MCF 10A (cell line): ENCODE measurements around the gene LIPE. TPM values are rescaled to one million over a fixed set of nuclear protein-coding genes. Genes with fewer than 3 reads are reported as not detected.

Experiments
- BruUV-seq: library from RNA; stranded (reverse); fragments of 400-500 nt; replicated peaks from 2 replicates; lab custom pipeline; 2021; lab: Mats Ljungman, UMichigan
- CTCF ChIA-PET: fragments of 300-600 bp; sonication (Branson Sonifier 250); formaldehyde crosslinking; extraction: SDS; loops from one replicate; lab custom pipeline; 2021; ENCODE audit warnings: antibody characterized with exemption, inconsistent platforms; lab: Yijun Ruan, JAX
- POLR2A ChIA-PET: fragments of 300-600, 350-650 bp; sonication (Branson Sonifier 250); formaldehyde crosslinking; extraction: SDS; loops from one replicate; lab custom pipeline; 2020; ENCODE audit warnings: antibody characterized with exemption, inconsistent platforms; lab: Yijun Ruan, JAX
- DNase-seq: peaks from one replicate; pipeline ENCODE4 v3.0.0-alpha.2; 2018; ENCODE audit not compliant: unreplicated experiment
- H3K27ac Mint-ChIP-seq: one replicate; pipeline ENCODE4 v1.8.0; 2022; ENCODE audit warnings: mild to moderate bottlenecking, low read depth, mixed read lengths; ENCODE audit not compliant: unreplicated experiment
- H3K27me3 Mint-ChIP-seq: one replicate; pipeline ENCODE4 v1.8.0; 2022; ENCODE audit warnings: mixed read lengths; ENCODE audit not compliant: insufficient read depth, unreplicated experiment
- H3K36me3 Mint-ChIP-seq: one replicate; pipeline ENCODE4 v1.8.0; 2022; ENCODE audit warnings: mild to moderate bottlenecking, moderate library complexity, mixed read lengths; ENCODE audit not compliant: insufficient read depth, unreplicated experiment
- H3K4me1 Mint-ChIP-seq: one replicate; pipeline ENCODE4 v1.8.0; 2022; ENCODE audit warnings: mixed read lengths; ENCODE audit not compliant: insufficient read depth, unreplicated experiment
- H3K4me3 Mint-ChIP-seq: one replicate; pipeline ENCODE4 v1.8.0; 2022; ENCODE audit warnings: mild to moderate bottlenecking, moderate library complexity, mixed read lengths; ENCODE audit not compliant: unreplicated experiment
- H3K9me3 Mint-ChIP-seq: one replicate; pipeline ENCODE4 v1.8.0; 2022; ENCODE audit warnings: mixed read lengths; ENCODE audit not compliant: unreplicated experiment
- CTCF ChIP-seq: fragments of 200-600 bp; IDR thresholded peaks from one replicate; pipeline ENCODE4 v1.8.0; 2022; ENCODE audit warnings: antibody characterized with exemption, mild to moderate bottlenecking; ENCODE audit not compliant: unreplicated experiment
- intact Hi-C: fragments of 100-400 bp; cut with micrococcal nuclease; formaldehyde crosslinking; loops from 2 replicates; pipeline ENCODE4 v1.14.1; 2022
- total RNA-seq: library from RNA; stranded (reverse); gene quantifications from 2 replicates; pipeline ENCODE4 v1.2.3, GENCODE V29; 2022

The LIPE gene
- total RNA-seq, 1 experiment from 2014 or later: 11.7 TPM

GRCh38 chr19:42388851-42389489 lies 38.2 kb downstream of the LIPE start:
- no peaks in the 10 kb centered on the region for H3K36me3 Mint-ChIP-seq
- DNase-seq: no peak
- H3K4me1 Mint-ChIP-seq: peaks cover 11% of the 10 kb centered on the region
- no peak overlapping the region for H3K27ac Mint-ChIP-seq
- no TSS peak for BruUV-seq
- no peak overlapping the region for H3K4me3 Mint-ChIP-seq
- POLR2A ChIA-PET: no interaction called here
- H3K9me3 Mint-ChIP-seq: no peaks in the 10 kb centered on the region
- TF ChIP-seq CTCF: no peak
- H3K27me3 Mint-ChIP-seq: peaks cover 34% of the 10 kb centered on the region
- intact Hi-C loops: no loop called here
- CTCF ChIA-PET: interaction anchor here (0.6 to 1.3 kb wide), 3 partner anchors 45 to 477 kb away, joined by 3 to 4 read pairs (median 3); no protein-coding TSS in a partner anchor

GRCh38 chr19:42386974-42387707 lies 40.0 kb downstream of the LIPE start:
- BruUV-seq: no TSS peak

GRCh38 chr19:42380155-42380554 lies 47.0 kb downstream of the LIPE start:
- CTCF ChIA-PET: interaction anchor here (0.7 to 3.3 kb wide), 2 partner anchors 20 to 269 kb away, joined by 4 to 13 read pairs; no protein-coding TSS in a partner anchor

More at GRCh38 chr19:42386974-42387707, 40.0 kb downstream of the LIPE start:
- H3K27me3 Mint-ChIP-seq: peaks cover 30% of the 10 kb centered on the region
- peak overlapping the region; percentile 74 for H3K4me3 Mint-ChIP-seq
- DNase-seq: peak; percentile 87
- intact Hi-C loops: loop anchor here (1.0 kb wide), 1 partner anchor 46 kb away; no protein-coding TSS in a partner anchor
- ChIA-PET POLR2A (interaction anchor here (1.2 to 1.3 kb wide), 2 partner anchors 11 to 22 kb away, joined by 3 read pairs; no protein-coding TSS in a partner anchor), CTCF (interaction anchor here (0.6 to 1.5 kb wide), 10 partner anchors 10 to 142 kb away, joined by 3 to 4 read pairs (median 3); no protein-coding TSS in a partner anchor)
- H3K36me3 Mint-ChIP-seq: no peaks in the 10 kb centered on the region
- H3K27ac Mint-ChIP-seq: peak overlapping the region; percentile 69
- TF ChIP-seq CTCF: peak; percentile 61
- no peaks in the 10 kb centered on the region for H3K9me3 Mint-ChIP-seq
- peaks cover 10% of the 10 kb centered on the region for H3K4me1 Mint-ChIP-seq

More at GRCh38 chr19:42380155-42380554, 47.0 kb downstream of the LIPE start:
- no peak for TF ChIP-seq CTCF
- H3K4me3 Mint-ChIP-seq: no peak overlapping the region
- H3K36me3 Mint-ChIP-seq: peaks cover 6% of the 10 kb centered on the region
- H3K9me3 Mint-ChIP-seq: no peaks in the 10 kb centered on the region
- no TSS peak for BruUV-seq
- no peaks in the 10 kb centered on the region for H3K27me3 Mint-ChIP-seq
- intact Hi-C loops: no loop called here
- H3K27ac Mint-ChIP-seq: no peak overlapping the region
- POLR2A ChIA-PET: interaction anchor here (0.8 to 1.6 kb wide), 2 partner anchors 16 to 78 kb away, joined by 4 to 10 read pairs; partner anchors contain the start of gene PAFAH1B3
- peaks cover 4% of the 10 kb centered on the region for H3K4me1 Mint-ChIP-seq
- DNase-seq: no peak
